ENCODE results near the gene AOC3.

AOC3 gene

GRCh38 chr17:42850954-42851353 lies at the start of gene AOC3:
TSS of gene AOC3 (plus strand) at chr17:42851199. CDS start at chr17:42851344, 145 bp downstream.
- DNase-seq = no peak

GRCh38 chr17:42803074-42803883 lies 47.7 kb upstream of the AOC3 start:
- no peak for DNase-seq

- no peak for DNase-seq
These were observed 46.1 kb upstream of the AOC3 start for GRCh38 chr17:42804918-42805367.

- no peak for DNase-seq
These were observed 44.8 kb upstream of the AOC3 start for GRCh38 chr17:42806249-42806648.

GRCh38 chr17:42809250-42809649 lies 41.7 kb upstream of the AOC3 start:
- no peak for DNase-seq

GRCh38 chr17:42814633-42815399 lies 36.2 kb upstream of the AOC3 start:
- DNase-seq = no peak

GRCh38 chr17:42817866-42818265 lies 33.1 kb upstream of the AOC3 start:
- DNase-seq = no peak

GRCh38 chr17:42818379-42818778 lies 32.6 kb upstream of the AOC3 start:
- no peak for DNase-seq

- DNase-seq = peak; percentile 71
These were observed 31.0 kb upstream of the AOC3 start for GRCh38 chr17:42819939-42820535.

GRCh38 chr17:42821176-42821575 lies 29.8 kb upstream of the AOC3 start:
- DNase-seq = no peak

- DNase-seq = no peak
These were observed 23.5 kb upstream of the AOC3 start for GRCh38 chr17:42827472-42827871.

- DNase-seq = no peak
These were observed 20.0 kb upstream of the AOC3 start for GRCh38 chr17:42830971-42831370.

- no peak for DNase-seq
These were observed 18.6 kb upstream of the AOC3 start for GRCh38 chr17:42832213-42832933.

GRCh38 chr17:42832934-42833766 lies 17.8 kb upstream of the AOC3 start, which contains the start of gene PSME3:
TSS of gene PSME3 (plus strand) at chr17:42833397. CDS start at chr17:42833632, 235 bp downstream.
- peak; percentile 90 for DNase-seq

GRCh38 chr17:42833767-42834422 lies 17.1 kb upstream of the AOC3 start:
- no peak for DNase-seq

- DNase-seq = no peak
These were observed 15.3 kb upstream of the AOC3 start for GRCh38 chr17:42835732-42836131.

GRCh38 chr17:42841975-42842685 lies 8.9 kb upstream of the AOC3 start:
- DNase-seq = no peak

- no peak for DNase-seq
These were observed 7.6 kb upstream of the AOC3 start for GRCh38 chr17:42843358-42843934.

- DNase-seq = no peak
These were observed 6.7 kb upstream of the AOC3 start, which contains the start of gene AOC2 for GRCh38 chr17:42844271-42844670. TSS of gene AOC2 (plus strand) at chr17:42844580. CDS start at chr17:42844627, 47 bp downstream.
